Measurements from ENCODE around the gene OXT. TPM values are rescaled to one million over a fixed set of nuclear protein-coding genes. Genes with fewer than 3 reads are reported as not detected.

The OXT gene
- total and polyA plus RNA-seq, 2 of the 8 experiments (the other 6 are each of a cell fraction or from before 2014, with no cell fraction given): not detected

DNA sequence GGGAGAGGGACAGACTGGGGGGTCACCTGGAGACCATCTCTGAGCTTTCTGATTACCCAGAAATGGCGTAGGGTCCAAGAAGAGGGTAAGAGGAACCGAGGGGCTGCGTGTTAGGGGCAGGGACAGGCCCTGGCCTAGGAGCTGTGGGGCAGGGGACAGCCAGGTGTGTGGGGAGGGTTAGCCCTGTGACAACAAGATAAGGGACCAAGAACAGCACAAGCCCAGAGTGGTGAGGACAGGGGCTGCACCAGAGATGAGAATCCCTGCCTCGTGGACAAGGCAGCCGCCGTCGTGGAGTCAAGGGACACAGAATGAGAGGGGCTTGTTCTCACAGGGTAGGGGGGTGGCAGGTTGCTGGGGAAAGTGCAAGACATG, 13.6 kb downstream of the OXT start (continued):
- TF ChIP-seq SIN3A (conservative IDR thresholded peaks at IDR 0.05 in 1 of 2, IDR thresholded peaks at IDR 0.05 in 1 of 2; ENCODE audit: low read depth in 1 of 2, low read length in 2 of 2) (no peak), SUZ12 (IDR thresholded peaks at IDR 0.05; ENCODE audit: low read length) (no peak), SIRT6 (IDR thresholded peaks at IDR 0.05; ENCODE audit: low read length) (no peak), PHF8 (conservative IDR thresholded peaks at IDR 0.05; ENCODE audit: low read depth, low read length) (no peak), SAP30 (IDR thresholded peaks at IDR 0.05; ENCODE audit: insufficient read depth, insufficient replicate concordance, low read length) (no peak)
- TF ChIP-seq, protein P1, sequence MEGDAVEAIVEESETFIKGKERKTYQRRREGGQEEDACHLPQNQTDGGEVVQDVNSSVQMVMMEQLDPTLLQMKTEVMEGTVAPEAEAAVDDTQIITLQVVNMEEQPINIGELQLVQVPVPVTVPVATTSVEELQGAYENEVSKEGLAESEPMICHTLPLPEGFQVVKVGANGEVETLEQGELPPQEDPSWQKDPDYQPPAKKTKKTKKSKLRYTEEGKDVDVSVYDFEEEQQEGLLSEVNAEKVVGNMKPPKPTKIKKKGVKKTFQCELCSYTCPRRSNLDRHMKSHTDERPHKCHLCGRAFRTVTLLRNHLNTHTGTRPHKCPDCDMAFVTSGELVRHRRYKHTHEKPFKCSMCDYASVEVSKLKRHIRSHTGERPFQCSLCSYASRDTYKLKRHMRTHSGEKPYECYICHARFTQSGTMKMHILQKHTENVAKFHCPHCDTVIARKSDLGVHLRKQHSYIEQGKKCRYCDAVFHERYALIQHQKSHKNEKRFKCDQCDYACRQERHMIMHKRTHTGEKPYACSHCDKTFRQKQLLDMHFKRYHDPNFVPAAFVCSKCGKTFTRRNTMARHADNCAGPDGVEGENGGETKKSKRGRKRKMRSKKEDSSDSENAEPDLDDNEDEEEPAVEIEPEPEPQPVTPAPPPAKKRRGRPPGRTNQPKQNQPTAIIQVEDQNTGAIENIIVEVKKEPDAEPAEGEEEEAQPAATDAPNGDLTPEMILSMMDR (IDR thresholded peaks at IDR 0.05; ENCODE audit: control extremely low read depth in 1 of 3, insufficient read depth in 1 of 3, low read depth in 1 of 3, low read length in 3 of 3): no peak
- TF ChIP-seq, protein P2, sequence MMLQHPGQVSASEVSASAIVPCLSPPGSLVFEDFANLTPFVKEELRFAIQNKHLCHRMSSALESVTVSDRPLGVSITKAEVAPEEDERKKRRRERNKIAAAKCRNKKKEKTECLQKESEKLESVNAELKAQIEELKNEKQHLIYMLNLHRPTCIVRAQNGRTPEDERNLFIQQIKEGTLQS (IDR thresholded peaks at IDR 0.05; ENCODE audit: insufficient read depth, low read depth, low read length): no peak

All from H1 (cell line).